Measurements from ENCODE around the gene NCF4.

GRCh38 chr22:36864454-36865215, 3.8 kb downstream of the NCF4 start:
- TF ChIP-seq POLR2A (IDR thresholded peaks at IDR 0.05; ENCODE audit: low read depth, low read length) (no peak), POLR2AphosphoS5 (IDR thresholded peaks at IDR 0.05; ENCODE audit: low read depth, low read length) (no peak), TAF1 (IDR thresholded peaks at IDR 0.05; ENCODE audit: borderline replicate concordance, low read depth, low read length) (no peak)
